Activated naive CD8-positive, alpha-beta T cell treated with anti-CD3 and anti-CD28 coated beads, Interleukin-2, amount 10 ng/mL, durations not matched to agents 7 days and 5 days (primary cell): ENCODE measurements around the gene KISS1. TPM values are rescaled to one million over a fixed set of nuclear protein-coding genes. Genes with fewer than 3 reads are reported as not detected.

Source experiments
- ATAC-seq: fragments of 150-1000 bp; cut with Tn5 transposase; one replicate; pipeline ENCODE4 v1.10.0; 2021; ENCODE audit warnings: low read depth, moderate library complexity
- POLR2A ChIA-PET: fragments of 350-600 bp; sonication (Branson Sonifier 250); formaldehyde crosslinking; loops from one replicate; lab custom pipeline; 2021; ENCODE audit warnings: antibody characterized with exemption; lab: Charles Lee
- DNase-seq: peaks from one replicate; pipeline ENCODE4 v3.0.0; 2021
- H3K27ac Mint-ChIP-seq: one replicate; pipeline ENCODE4 v1.8.0; 2022; ENCODE audit warnings: mild to moderate bottlenecking, mixed read lengths
- H3K27me3 Mint-ChIP-seq: one replicate; pipeline ENCODE4 v1.8.0; 2022; ENCODE audit warnings: mild to moderate bottlenecking, moderate library complexity, mixed read lengths
- H3K36me3 Mint-ChIP-seq: one replicate; pipeline ENCODE4 v1.8.0; 2021; ENCODE audit warnings: mild to moderate bottlenecking, mixed read lengths
- H3K4me1 Mint-ChIP-seq: one replicate; pipeline ENCODE4 v1.8.0; 2021; ENCODE audit warnings: mixed read lengths
- H3K4me3 Mint-ChIP-seq: one replicate; pipeline ENCODE4 v1.8.0; 2022; ENCODE audit warnings: mild to moderate bottlenecking, moderate library complexity, mixed read lengths
- H3K9me3 Mint-ChIP-seq: one replicate; pipeline ENCODE4 v1.8.0; 2021; ENCODE audit warnings: mixed read lengths
- total RNA-seq, 2 experiments: library from RNA; stranded (reverse); gene quantifications; one replicate each; pipeline ENCODE4 v1.2.3, GENCODE V29; 2021

The KISS1 gene
- total RNA-seq, 2 experiments from 2014 or later: not detected

GRCh38 chr1:204142032-204142974 lies 54.0 kb downstream of the KISS1 start:
- Mint-ChIP-seq H3K27ac (no peak overlapping the region), H3K36me3 (no peaks in the 10 kb centered on the region), H3K27me3 (peaks cover 2% of the 10 kb centered on the region), H3K4me3 (no peak overlapping the region), H3K9me3 (no peaks in the 10 kb centered on the region), H3K4me1 (no peaks in the 10 kb centered on the region)
- DNase-seq (no peak), ATAC-seq (no peak)
- POLR2A ChIA-PET: interaction anchor here (0.8 kb wide), 1 partner anchor 10 kb away, joined by 3 read pairs; the partner anchor contains the start of gene ETNK2

- POLR2A ChIA-PET: no interaction called here
- H3K36me3 Mint-ChIP-seq: no peaks in the 10 kb centered on the region
- H3K27me3 Mint-ChIP-seq: peaks cover 2% of the 10 kb centered on the region
- no peak overlapping the region for H3K4me3 Mint-ChIP-seq
- ATAC-seq: no peak
- H3K4me1 Mint-ChIP-seq: no peaks in the 10 kb centered on the region
- no peak for DNase-seq
- H3K9me3 Mint-ChIP-seq: no peaks in the 10 kb centered on the region
- H3K27ac Mint-ChIP-seq: no peak overlapping the region
Measured at GRCh38 chr1:204141131-204141530, 55.2 kb downstream of the KISS1 start.

Other genes with a start within 250 kb of the KISS1 start
- gene SOX13, start 123.4 kb downstream of the KISS1 start, total RNA-seq: 1 to 10 TPM; 3.9 to 4.0 TPM
- 1 to 10 TPM in 1 of 2 experiments, under 1 TPM in 1; 0.75 to 1.5 TPM for gene ETNK2, start 44.4 kb downstream of the KISS1 start, total RNA-seq
- gene REN, start 30.2 kb downstream of the KISS1 start, total RNA-seq: not detected
- not detected for gene GOLT1A, start 17.5 kb upstream of the KISS1 start, total RNA-seq
- under 1 TPM; 0.77 to 0.97 TPM for gene PLEKHA6, start 163.4 kb upstream of the KISS1 start, total RNA-seq
- 10 to 100 TPM; 77.5 to 77.8 TPM for gene PPP1R15B, start 215.3 kb upstream of the KISS1 start, total RNA-seq